Measurements from ENCODE around the gene CACNG1.
"Not testable (repeated sequence)": the region's sequence is repeated elsewhere in the genome, so short reads cannot be mapped to it uniquely, and the experiment has no call there.

The CACNG1 gene

DNA sequence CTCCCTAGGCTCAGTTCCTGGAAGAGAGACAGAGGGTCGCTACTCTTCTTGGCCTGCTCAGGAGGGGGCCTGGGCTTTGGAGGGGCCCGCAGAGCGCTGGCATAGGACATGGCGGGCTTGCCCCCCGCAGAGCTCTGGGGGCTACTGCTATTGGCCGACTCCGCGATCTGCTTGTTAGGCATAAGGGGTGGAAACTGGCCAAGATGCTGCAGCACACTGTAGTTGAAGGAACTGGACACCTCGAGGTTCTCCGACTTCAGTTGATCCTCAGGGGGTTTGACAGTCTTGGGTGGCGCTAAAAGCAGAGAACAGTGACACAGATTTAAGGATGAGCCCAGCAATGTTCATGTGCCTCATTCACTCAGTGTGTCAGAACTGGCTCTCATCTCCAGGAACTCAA, 33.9 kb downstream of the CACNG1 start:
- no peak for DNase-seq (ENCODE audit: low read depth)

DNA sequence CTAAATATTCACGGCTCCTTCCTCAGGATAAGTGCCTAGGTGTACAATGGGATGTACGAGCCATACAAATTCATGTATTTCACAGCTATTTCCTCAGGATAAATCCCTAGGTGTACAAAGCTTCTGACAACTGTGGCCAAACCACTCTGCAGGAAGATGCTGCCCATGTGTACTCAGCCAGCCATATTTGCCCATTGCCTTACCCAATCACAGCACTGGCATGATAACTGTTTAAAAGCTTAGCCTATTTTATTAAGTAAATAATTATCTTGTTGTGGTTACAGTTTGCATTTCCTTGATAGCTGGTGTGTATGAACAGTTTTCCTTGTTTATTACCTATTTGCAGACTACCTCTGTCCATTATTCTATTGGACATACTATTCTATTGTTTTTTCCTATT, 35.1 kb downstream of the CACNG1 start:
- no peak for DNase-seq (ENCODE audit: low read depth)

DNA sequence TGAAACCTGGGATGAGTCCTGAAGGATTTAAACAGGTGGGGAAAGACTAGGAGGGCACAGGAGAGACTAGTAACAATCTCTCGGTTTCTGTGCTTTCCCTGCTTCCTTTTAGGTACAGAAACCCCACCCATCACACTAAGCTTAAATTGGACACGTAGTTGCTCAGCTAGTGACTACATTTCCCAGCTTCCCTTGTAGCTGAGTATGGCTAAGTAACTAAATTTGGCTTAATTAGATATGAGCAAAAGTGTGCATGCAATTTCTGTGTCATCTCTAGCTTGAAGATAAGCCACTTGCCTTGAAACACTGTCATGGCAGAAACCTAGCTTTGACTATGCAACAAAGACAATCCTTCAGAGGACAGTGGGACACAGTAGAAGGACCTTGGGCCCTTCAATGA, 36.5 kb downstream of the CACNG1 start:
- DNase-seq (ENCODE audit: low read depth) = no peak

DNA sequence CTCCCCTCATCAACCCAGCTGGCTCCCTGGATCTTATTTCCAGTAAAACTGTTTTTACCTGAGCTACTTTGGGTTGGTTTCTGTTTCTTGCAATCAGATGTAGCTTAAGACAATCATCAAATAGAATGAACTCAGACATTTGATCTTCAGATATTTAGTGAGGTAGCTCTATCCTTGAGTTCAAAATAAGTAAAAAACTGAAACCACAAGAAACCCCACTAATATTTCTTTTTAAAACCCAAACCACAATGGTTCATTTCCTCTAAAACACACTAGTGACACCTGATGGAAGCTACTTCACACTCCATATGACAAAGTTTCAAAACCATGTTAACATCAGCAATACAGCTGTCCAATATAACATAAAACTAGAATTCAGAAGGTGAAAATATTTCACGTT, 37.8 kb downstream of the CACNG1 start:
- DNase-seq (ENCODE audit: low read depth) = no peak

DNA sequence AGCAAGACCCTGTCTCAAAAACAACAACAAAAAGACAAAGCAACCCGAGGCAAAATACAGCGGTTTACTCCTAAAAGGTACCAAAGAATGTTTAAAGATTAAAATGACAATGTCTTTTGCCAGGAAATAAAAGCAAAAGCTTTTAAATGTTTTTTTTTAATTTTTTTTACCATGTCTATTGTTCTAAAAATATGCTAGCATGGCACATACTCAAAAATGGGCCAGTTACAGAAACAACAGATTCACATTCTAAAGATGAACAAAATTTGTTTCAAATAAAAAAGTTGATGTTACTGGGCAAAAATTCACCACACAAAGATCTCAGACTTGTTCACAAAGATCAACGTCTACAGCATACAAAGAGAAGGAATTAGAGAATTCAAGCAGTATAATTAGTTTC, 41.1 kb downstream of the CACNG1 start:
- DNase-seq (ENCODE audit: low read depth) = no peak

DNA sequence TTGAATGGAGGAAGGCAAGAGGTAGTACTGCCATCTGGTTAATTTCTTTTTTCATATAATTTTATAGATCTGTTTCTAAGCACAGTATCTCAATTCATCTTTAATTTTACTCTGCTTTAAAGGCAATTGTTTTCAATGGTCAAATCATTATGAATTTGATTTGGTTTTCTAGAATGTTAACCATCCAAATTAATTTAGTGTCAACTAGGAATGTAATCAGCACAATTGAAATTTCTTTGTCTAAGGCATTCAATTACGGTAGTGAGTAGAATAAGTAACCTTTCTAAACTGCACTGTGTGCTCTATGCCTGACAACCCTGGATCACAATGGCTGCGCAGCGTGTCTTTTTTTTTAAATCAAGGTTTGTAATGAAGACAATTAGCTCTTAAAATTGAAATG, 44.3 kb downstream of the CACNG1 start:
- DNase-seq (ENCODE audit: low read depth) = no peak

DNA sequence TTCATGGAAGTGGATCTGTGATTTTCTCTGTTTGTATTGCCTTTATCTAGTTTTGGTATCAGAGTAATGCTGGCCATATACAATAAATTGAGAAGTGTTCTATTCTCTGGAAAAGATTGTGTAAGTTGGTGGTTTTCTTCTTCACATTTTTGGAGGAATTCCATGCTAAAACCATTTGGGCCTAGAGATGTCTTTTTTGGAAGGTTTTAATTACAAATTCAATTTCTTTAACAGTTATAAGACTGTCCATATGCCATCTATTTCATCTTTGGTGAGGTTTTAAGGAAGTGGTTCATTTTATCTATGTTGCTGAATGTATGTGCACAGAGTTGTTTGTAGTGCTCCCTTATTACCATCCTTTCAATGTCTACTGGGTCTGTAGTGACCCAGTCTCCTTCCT, 46.0 kb downstream of the CACNG1 start:
- DNase-seq (ENCODE audit: low read depth) = no peak

DNA sequence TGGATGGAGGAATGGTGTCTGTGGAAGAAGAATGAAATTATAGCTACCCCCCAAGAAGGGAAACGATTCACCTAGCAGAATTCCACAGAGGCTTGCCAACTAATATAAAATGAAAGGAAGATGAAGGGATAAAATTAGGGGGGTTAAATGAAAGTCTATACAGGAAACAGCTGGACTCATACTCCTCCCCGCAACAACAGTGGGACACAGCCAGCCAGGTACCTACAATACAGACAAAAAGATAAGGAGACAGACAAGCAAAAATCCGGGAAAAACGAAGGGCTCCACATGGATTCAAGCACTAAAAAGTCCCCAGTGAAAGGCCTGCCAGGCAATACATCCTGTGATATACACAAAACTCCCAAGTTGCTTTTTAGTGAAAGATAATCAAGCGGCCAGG, 47.9 kb downstream of the CACNG1 start:
- DNase-seq (ENCODE audit: low read depth) = no peak

DNA sequence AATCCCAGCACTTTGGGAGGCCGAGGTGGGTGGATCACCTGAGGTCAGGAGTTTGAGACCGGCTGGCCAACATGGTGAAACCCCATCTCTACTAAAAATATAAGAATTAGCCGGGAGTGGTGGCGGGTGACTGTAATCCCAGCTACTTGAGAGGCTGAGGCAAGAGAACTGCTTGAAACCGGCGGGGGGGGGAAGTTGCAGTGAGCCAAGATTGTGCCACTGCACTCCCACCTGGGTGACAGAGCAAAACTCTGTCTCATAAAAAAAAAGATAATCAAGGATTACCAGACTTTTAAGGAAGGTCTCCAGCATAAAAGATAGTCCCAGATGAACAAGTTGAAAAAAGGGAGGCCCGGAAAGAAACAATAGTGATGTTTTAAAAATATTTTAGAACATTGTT, 48.4 kb downstream of the CACNG1 start:
- DNase-seq (ENCODE audit: low read depth) = not testable (repeated sequence)

DNA sequence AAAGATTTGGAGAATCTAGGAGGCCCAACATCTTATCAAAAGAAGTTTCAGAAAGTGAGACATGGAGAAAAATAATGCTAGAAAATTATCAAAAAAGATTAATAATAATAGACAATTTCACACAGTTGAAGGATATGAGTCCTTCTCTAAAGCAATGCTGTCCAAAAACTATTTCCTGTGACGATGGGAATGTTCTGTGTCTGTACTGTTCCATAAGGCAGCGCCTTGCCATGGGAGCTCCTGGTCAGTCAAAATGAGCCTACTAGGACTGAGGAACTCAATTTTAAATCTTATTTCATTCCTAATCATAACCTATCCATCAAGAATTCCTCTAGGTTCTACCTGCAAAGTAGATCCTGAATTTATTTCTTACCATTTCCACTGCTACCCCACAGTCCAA, 49.0 kb downstream of the CACNG1 start:
- DNase-seq (ENCODE audit: low read depth) = no peak

DNA sequence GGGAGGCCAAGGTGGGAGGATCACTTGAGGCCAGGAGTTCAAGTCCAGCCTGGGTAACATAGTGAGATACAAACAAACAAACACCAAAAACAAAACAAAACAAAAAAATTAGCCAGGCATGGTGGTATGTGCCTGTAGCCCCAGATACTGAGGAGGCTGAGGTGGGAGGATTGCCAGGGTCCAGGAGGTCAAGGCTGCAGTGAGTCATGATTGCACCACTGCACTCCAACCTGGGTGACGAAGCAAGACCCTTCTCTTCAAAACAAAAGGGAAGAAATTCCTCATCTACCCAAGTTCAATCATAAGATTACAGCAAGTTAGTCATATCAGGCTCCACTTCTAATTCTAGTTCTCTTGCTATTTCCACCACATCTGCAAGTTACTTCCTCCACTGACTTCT, 50.9 kb downstream of the CACNG1 start:
- not testable (repeated sequence) for DNase-seq (ENCODE audit: low read depth)

DNA sequence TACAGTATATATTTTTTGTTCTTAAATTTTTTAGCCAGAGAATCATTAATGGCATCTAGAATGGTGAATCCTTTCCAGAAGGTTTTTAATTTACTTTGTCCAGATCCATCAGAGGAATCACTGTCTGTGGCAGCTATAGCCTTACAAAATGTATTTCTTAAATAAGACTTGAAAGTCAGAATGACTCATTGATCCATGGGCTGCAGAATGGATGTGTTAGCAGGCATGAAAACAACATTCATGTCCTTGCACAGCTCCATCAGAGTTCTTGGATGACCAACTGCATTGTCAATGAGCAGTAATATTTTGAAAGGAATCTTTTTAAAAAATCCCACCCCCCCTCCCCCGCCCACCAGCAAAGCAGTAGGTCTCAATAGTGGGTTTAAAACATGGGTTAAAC, 51.4 kb downstream of the CACNG1 start:
- no peak for DNase-seq (ENCODE audit: low read depth)

DNA sequence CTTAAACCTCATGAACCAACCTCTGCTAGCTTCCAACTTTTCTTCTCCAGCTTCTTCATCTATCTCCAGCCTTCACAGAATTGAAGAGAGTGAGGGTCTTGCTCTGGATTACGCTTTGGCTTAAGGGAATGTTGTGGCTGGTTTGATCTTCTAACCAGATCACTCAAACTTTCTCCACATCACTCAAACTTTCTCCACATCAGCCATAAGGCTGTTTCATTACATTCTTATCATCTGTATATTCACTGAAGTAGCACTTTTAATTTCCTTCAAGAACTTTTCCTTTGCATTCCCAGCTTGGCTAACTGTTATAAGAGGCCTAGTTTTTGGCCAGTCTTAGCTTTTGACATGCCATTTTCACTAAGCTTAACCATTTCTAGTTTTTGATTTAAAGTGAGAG, 52.3 kb downstream of the CACNG1 start:
- DNase-seq (ENCODE audit: low read depth) = no peak

DNA sequence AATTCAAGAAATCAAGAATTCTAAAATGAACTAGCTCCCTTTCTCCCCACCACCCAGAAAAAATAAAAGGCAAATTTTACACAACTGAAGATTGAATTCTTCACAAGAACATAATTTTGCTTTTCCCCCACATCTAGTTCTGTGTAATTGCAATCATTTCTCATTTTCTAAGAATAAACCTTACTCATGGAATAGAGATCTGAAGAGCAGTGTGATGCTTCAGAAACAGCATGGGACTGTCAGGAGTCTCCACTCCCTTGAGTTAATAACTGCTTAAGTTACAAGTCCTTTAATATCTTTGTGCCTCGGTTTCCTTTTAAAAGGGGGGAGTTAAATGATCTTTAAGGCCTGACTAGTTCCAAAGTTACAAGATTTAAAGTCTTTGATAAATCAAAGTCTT, 53.7 kb downstream of the CACNG1 start:
- no peak for DNase-seq (ENCODE audit: low read depth)

DNA sequence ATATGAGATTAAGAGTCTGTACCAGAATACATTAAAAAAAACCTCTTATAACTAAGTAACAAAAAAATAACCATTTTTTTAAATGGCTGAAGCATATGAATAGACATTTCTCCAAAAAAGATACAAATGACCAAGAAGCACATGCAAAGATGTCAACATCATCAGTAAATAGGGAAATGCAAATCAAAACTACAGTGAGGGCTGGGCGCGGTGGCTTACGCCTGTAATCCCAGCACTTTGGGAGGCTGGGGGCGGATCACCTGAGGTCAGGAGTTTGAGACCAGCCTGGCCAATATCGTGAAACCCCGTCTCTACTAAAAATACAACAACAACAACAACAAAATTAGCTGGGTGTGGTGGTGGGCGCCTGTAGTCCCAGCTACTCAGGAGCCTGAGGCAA, 60.3 kb downstream of the CACNG1 start:
- not testable (repeated sequence) for DNase-seq (ENCODE audit: low read depth)

DNA sequence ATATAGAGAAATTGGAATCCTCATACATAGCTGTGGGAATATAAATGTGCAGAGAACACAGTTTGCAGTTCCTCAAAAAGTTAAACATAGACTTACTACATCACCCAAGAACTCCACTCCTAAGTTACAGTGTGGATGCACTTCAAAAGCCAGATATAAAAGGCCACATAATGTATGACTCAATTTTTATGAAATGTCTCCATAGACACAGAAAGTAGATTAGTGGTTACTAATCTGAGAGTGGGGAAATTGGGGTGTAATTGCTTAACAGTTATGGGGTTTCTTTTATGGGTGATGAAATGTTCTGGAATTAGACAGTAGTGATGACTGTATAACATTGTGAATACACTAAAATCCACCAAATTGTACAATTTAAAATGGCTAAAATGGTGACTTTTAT, 60.9 kb downstream of the CACNG1 start:
- DNase-seq (ENCODE audit: low read depth) = no peak

Data from activated T-cell treated with anti-CD3 and anti-CD28 coated beads for 24 hours (primary cell).